K562 (cell line): ENCODE results near the gene ZNF157. TPM values are rescaled to one million over a fixed set of nuclear protein-coding genes. Genes with fewer than 3 reads are reported as not detected.
A peak's percentile ranks its signal among the peaks of the same experiment; 100 is the strongest.

Experiments used
- ATAC-seq: fragments of 200-7000 bp; cut with Tn5 transposase; 3 replicates; pipeline ENCODE4 v1.9.1; 2020; ENCODE audit warnings: moderate library complexity
- BruUV-seq: library from RNA; stranded (reverse); fragments of 400-500 nt; replicated peaks from 2 replicates; lab custom pipeline; 2021; lab: Mats Ljungman, UMichigan
- CTCF ChIA-PET: fragments of 300-600 bp; formaldehyde crosslinking; extraction: SDS; loops from one replicate; lab custom pipeline; 2021; ENCODE audit warnings: low intra/inter-chr PET ratio; lab: Yijun Ruan, JAX
- POLR2A ChIA-PET: fragments of 300-600, 350-650 bp; sonication (Branson Sonifier 250); formaldehyde crosslinking; extraction: SDS; loops from one replicate; lab custom pipeline; 2021; ENCODE audit warnings: antibody characterized with exemption, inconsistent platforms; lab: Yijun Ruan, JAX
- DNase-seq, 4 experiments: peaks; one replicate each; pipeline versions ENCODE4 v3.0.0 to v3.0.0-alpha.2; 2011 to 2018; ENCODE audit warnings: low spot score in 3 of 4, mixed read lengths in 3 of 4; ENCODE audit errors: extremely low read depth in 1 of 4
- FAIRE-seq: peaks from 2 replicates; lab custom pipeline; 2011; peaks lifted over from hg19 to GRCh38; lab: Jason Lieb, UNC
- H2AFZ ChIP-seq: 2 replicates; pipeline ENCODE4 v1.6.0; 2011; ENCODE audit warnings: low read depth, low read length, control low read depth, inconsistent platforms
- H3K27ac ChIP-seq: fragments of 200-600 bp; 3 replicates; pipeline ENCODE4 v1.8.0; 2011; ENCODE audit warnings: low read depth, mild to moderate bottlenecking, control low read depth, inconsistent platforms, low read length, moderate library complexity, mixed read lengths; ENCODE audit errors: extremely low read depth
- H3K27me3 ChIP-seq, 2 experiments: fragments of 300-600 bp in 1 of 2; 2 replicates in 1 of 2; 3 replicates in 1 of 2; pipeline versions ENCODE4 v1.6.0 to v1.8.0; 2011; ENCODE audit warnings: inconsistent platforms in 2 of 2, low read length in 2 of 2, mild to moderate bottlenecking in 1 of 2, mixed read lengths in 1 of 2, moderate library complexity in 1 of 2; ENCODE audit not compliant: control insufficient read depth in 2 of 2, insufficient read depth in 2 of 2
- H3K36me3 ChIP-seq: fragments of 300-600 bp; 3 replicates; pipeline ENCODE4 v1.8.0; 2011; ENCODE audit warnings: mild to moderate bottlenecking, low read length, inconsistent platforms; ENCODE audit not compliant: control insufficient read depth, insufficient read depth
- H3K4me1 ChIP-seq, 2 experiments: fragments of 200-600 bp in 1 of 2; replicated peaks in 1 of 2; 2 replicates in 1 of 2; 3 replicates in 1 of 2; pipeline versions ENCODE4 v1.5.1 to v1.8.0; 2011; ENCODE audit warnings: inconsistent platforms in 2 of 2, low read length in 2 of 2, mild to moderate bottlenecking in 1 of 2, mixed read lengths in 1 of 2, moderate library complexity in 1 of 2; ENCODE audit not compliant: control insufficient read depth in 2 of 2, insufficient read depth in 2 of 2
- H3K4me2 ChIP-seq: 2 replicates; pipeline ENCODE4 v1.6.1; 2011; ENCODE audit warnings: low read length, control low read depth, inconsistent platforms, mixed read lengths; ENCODE audit not compliant: insufficient read depth
- H3K4me3 ChIP-seq: fragments of 200-600 bp; sonication (generic), shearing (Covaris generic); 2 replicates; pipeline ENCODE4 v1.5.1; 2016; ENCODE audit warnings: control low read depth, inconsistent platforms
- H3K79me2 ChIP-seq: fragments of 200-600 bp; 3 replicates; pipeline ENCODE4 v1.8.0; 2011; ENCODE audit warnings: low read length, inconsistent platforms; ENCODE audit not compliant: control insufficient read depth, insufficient read depth
- H3K9ac ChIP-seq, 2 experiments: 2 replicates each; pipeline versions ENCODE4 v1.6.0 to v1.6.1; 2011; ENCODE audit warnings: low read depth in 2 of 2, low read length in 2 of 2, control low read depth in 1 of 2, inconsistent platforms in 1 of 2, mild to moderate bottlenecking in 1 of 2, mixed read lengths in 1 of 2; ENCODE audit not compliant: insufficient read depth in 1 of 2
- H3K9me1 ChIP-seq: one replicate; pipeline ENCODE4 v1.6.0; 2011; ENCODE audit warnings: inconsistent platforms, mild to moderate bottlenecking, low read length, moderate library complexity; ENCODE audit not compliant: control insufficient read depth, insufficient read depth
- H3K9me3 ChIP-seq: replicated peaks from 2 replicates; pipeline ENCODE4 v1.5.1; 2011; ENCODE audit warnings: low read depth, low read length, inconsistent platforms; ENCODE audit not compliant: control insufficient read depth, insufficient read depth
- H4K20me1 ChIP-seq: replicated peaks from 2 replicates; pipeline ENCODE4 v1.6.1; 2011; ENCODE audit warnings: low read length, inconsistent platforms, mixed read lengths; ENCODE audit not compliant: control insufficient read depth, insufficient read depth
- MXD1 ChIP-seq: fragments of 250-450 bp; sonication (Bioruptor Pico); IDR thresholded peaks from 2 replicates; pipeline ENCODE4 v1.8.0; 2021; ENCODE audit warnings: borderline replicate concordance, mild to moderate bottlenecking, moderate library complexity; ENCODE audit not compliant: poor library complexity, severe bottlenecking
- ZNF184 ChIP-seq: sonication (generic); formaldehyde crosslinking; IDR thresholded peaks from 2 replicates; pipeline ENCODE4 v1.5.0; 2020; ENCODE audit warnings: missing genetic modification reagents
- WGBS: fragments of 100-300 bp; shearing (Covaris generic); methylation state at CpG from one replicate; pipeline ENCODE4 v1.1.6; 2016; ENCODE audit warnings: low coverage, mixed read lengths; ENCODE audit not compliant: insufficient coverage; ENCODE audit errors: missing lambda C conversion rate; 5-methylcytosine and 5-hydroxymethylcytosine counted together
- in situ Hi-C: fragments of 300-500 bp; cut with MboI; formaldehyde crosslinking; loops from 4 replicates; pipeline ENCODE4 v1.15.0; 2018; ENCODE audit warnings: inconsistent platforms, mixed read lengths
- intact Hi-C: fragments of 100-400 bp; cut with micrococcal nuclease; formaldehyde crosslinking; loops from 2 replicates; pipeline ENCODE4 v1.14.2; 2022
- polyA plus RNA-seq, 8 experiments: library from polyadenylated mRNA; depleted of rRNA in 4 of 8; stranded (reverse) in 5 of 8; unstranded in 3 of 8; fragments of >200 nt; fragmentation: Nextera tagmentation in 2 of 8; fragmentation: Illumina TruSeq in 1 of 8; extraction: Ambion mirVana in 2 of 8; extraction: Trizol in 1 of 8; gene quantifications; 2 replicates each; pipeline versions ENCODE4 v1.2.1 to v1.2.3, GENCODE V29; 2011 to 2014; ENCODE audit warnings: inconsistent platforms in 1 of 8, missing spikeins in 1 of 8
- small RNA-seq: library from RNA; depleted of rRNA; stranded (forward); fragments of <200 nt; gene quantifications from one replicate; pipeline ENCODE3, GENCODE V24; 2014
- total RNA-seq, 7 experiments: library from RNA; depleted of rRNA in 6 of 7; stranded (reverse); fragments of >200 nt in 6 of 7; fragmentation: Illumina TruSeq in 2 of 7; extraction: Trizol in 2 of 7; gene quantifications; 2 replicates each; pipeline versions ENCODE4 v1.2.1 to v1.2.3, GENCODE V29; 2011 to 2021; ENCODE audit warnings: low replicate concordance in 1 of 7
- TF ChIP-seq, protein P1 (sequence below): sonication (generic); formaldehyde crosslinking; IDR thresholded peaks from 2 replicates; pipeline ENCODE4 v1.8.1; 2023; ENCODE audit warnings: mild to moderate bottlenecking, missing genetic modification reagents

The ZNF157 gene
- total and polyA plus RNA-seq, 9 of the 15 experiments (the other 6 are each of a cell fraction or from before 2014, with no cell fraction given): 0.03 TPM; not detected in 8

- no peak for TF ChIP-seq MXD1
- TF ChIP-seq, all 486 proteins: peak for 0
These were observed 88.2 kb downstream of the ZNF157 start (continued) for GRCh38 chrX:47458528-47458927.

DNA sequence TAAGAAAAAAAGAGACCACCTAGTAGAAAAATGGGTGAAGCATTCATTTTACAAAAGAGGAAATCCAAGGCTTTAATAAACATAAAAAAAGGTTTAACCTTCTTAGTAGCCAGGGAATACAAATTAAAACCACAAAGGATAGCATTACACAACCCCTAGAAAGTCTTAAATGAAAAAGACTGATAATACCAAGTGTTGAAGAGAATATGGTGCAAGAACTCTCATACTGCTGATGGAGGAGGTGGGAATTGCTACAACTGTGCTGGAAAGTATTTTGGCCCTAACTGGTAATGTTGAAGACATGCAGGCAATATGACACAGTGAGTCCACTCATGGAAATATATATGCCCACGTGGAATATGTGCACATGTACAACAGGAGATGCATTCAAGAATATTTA lies 90.2 kb downstream of the ZNF157 start:
- Histone ChIP-seq H3K4me1 (no peaks in the 10 kb centered on the region), H3K9me3 (no peaks in the 10 kb centered on the region), H2AFZ (no peak overlapping the region), H4K20me1 (no peaks in the 10 kb centered on the region), H3K79me2 (no peaks in the 10 kb centered on the region), H3K27ac (no peak overlapping the region), H3K9me1 (no peaks in the 10 kb centered on the region), H3K9ac (no peak overlapping the region), H3K27me3 (no peaks in the 10 kb centered on the region), H3K36me3 (peaks cover 5% of the 10 kb centered on the region; the same call in 1 of the 3 replicates), H3K4me2 (no peak overlapping the region), H3K4me3 (no peak overlapping the region)
- no peak for DNase-seq
- no peak for FAIRE-seq
- in situ Hi-C loops (no loop called here), intact Hi-C loops (no loop called here)
- 0 out of 2 replicates have a peak, but pooled peaks have one; percentile 13 for TF ChIP-seq ZNF184
- TF ChIP-seq, protein P1, sequence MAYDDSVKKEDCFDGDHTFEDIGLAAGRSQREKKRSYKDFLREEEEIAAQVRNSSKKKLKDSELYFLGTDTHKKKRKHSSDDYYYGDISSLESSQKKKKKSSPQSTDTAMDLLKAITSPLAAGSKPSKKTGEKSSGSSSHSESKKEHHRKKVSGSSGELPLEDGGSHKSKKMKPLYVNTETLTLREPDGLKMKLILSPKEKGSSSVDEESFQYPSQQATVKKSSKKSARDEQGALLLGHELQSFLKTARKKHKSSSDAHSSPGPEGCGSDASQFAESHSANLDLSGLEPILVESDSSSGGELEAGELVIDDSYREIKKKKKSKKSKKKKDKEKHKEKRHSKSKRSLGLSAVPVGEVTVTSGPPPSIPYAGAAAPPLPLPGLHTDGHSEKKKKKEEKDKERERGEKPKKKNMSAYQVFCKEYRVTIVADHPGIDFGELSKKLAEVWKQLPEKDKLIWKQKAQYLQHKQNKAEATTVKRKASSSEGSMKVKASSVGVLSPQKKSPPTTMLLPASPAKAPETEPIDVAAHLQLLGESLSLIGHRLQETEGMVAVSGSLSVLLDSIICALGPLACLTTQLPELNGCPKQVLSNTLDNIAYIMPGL (CRISPR knock-in tag): no peak
- BruUV-seq: no TSS peak
- ChIA-PET POLR2A (no interaction called here), CTCF (no interaction called here)
- ATAC-seq: no peak
- 82% methylated on average over 1 of the region's 1 CpG for WGBS

Small RNA genes lying within 50 kb of the gene (small RNA-seq; reads per million reads assigned to genes)
- gene SNORA11C: not detected

Other genes with a start within 250 kb of the ZNF157 start
Only the 7 nearest of the 9 such genes appear.
- gene RBM10, start 225.4 kb upstream of the ZNF157 start, total RNA-seq (2014; rRNA removed): 46.0 and 62.7 TPM in 2 replicates
- gene RBM10, start 225.4 kb upstream of the ZNF157 start, total RNA-seq (2014; rRNA removed; fragmentation: Illumina TruSeq; extraction: Trizol): 13.1 and 16.4 TPM in 2 replicates
- 33.1 and 35.2 TPM in 2 replicates for gene RBM10, start 225.4 kb upstream of the ZNF157 start, total RNA-seq (2015; rRNA removed; fragmentation: Illumina TruSeq; extraction: Trizol)
- 58.7 and 61.7 TPM in 2 replicates for gene RBM10, start 225.4 kb upstream of the ZNF157 start, total RNA-seq (2021)
- gene RBM10, start 225.4 kb upstream of the ZNF157 start, polyA plus RNA-seq (2011; rRNA removed): 14.8 and 21.9 TPM in 2 replicates
- gene RBM10, start 225.4 kb upstream of the ZNF157 start, polyA plus RNA-seq (2014; fragmentation: Illumina TruSeq; extraction: Trizol): 31.5 and 46.3 TPM in 2 replicates
- gene RBM10, start 225.4 kb upstream of the ZNF157 start, polyA plus RNA-seq (2014; fragmentation: Nextera tagmentation; extraction: Ambion mirVana): 1 to 10 TPM; 1.1 to 1.7 TPM
- 35.6 and 37.8 TPM in 2 replicates for gene RBM10, start 225.4 kb upstream of the ZNF157 start, polyA plus RNA-seq (2014; rRNA removed)
- 96.0 and 125 TPM in 2 replicates for gene UBA1, start 176.7 kb upstream of the ZNF157 start, total RNA-seq (2014; rRNA removed)
- gene UBA1, start 176.7 kb upstream of the ZNF157 start, total RNA-seq (2014; rRNA removed; fragmentation: Illumina TruSeq; extraction: Trizol): 28.0 and 32.5 TPM in 2 replicates
- 52.2 and 57.8 TPM in 2 replicates for gene UBA1, start 176.7 kb upstream of the ZNF157 start, total RNA-seq (2015; rRNA removed; fragmentation: Illumina TruSeq; extraction: Trizol)
- gene UBA1, start 176.7 kb upstream of the ZNF157 start, total RNA-seq (2021): 174 TPM in 2 replicates
- 93.6 and 129 TPM in 2 replicates for gene UBA1, start 176.7 kb upstream of the ZNF157 start, polyA plus RNA-seq (2011; rRNA removed)
- 130 and 136 TPM in 2 replicates for gene UBA1, start 176.7 kb upstream of the ZNF157 start, polyA plus RNA-seq (2014; fragmentation: Illumina TruSeq; extraction: Trizol)
- 10 to 100 TPM; 32.0 to 40.1 TPM for gene UBA1, start 176.7 kb upstream of the ZNF157 start, polyA plus RNA-seq (2014; fragmentation: Nextera tagmentation; extraction: Ambion mirVana)
- 103 and 109 TPM in 2 replicates for gene UBA1, start 176.7 kb upstream of the ZNF157 start, polyA plus RNA-seq (2014; rRNA removed)
- gene CDK16, start 151.9 kb upstream of the ZNF157 start, total RNA-seq (2014; rRNA removed): 50.7 and 68.5 TPM in 2 replicates
- 34.9 and 45.4 TPM in 2 replicates for gene CDK16, start 151.9 kb upstream of the ZNF157 start, total RNA-seq (2014; rRNA removed; fragmentation: Illumina TruSeq; extraction: Trizol)
- gene CDK16, start 151.9 kb upstream of the ZNF157 start, total RNA-seq (2015; rRNA removed; fragmentation: Illumina TruSeq; extraction: Trizol): 57.5 and 60.7 TPM in 2 replicates
- gene CDK16, start 151.9 kb upstream of the ZNF157 start, total RNA-seq (2021): 89.4 and 97.2 TPM in 2 replicates
- 78.1 and 104 TPM in 2 replicates for gene CDK16, start 151.9 kb upstream of the ZNF157 start, polyA plus RNA-seq (2011; rRNA removed)
- gene CDK16, start 151.9 kb upstream of the ZNF157 start, polyA plus RNA-seq (2014; fragmentation: Illumina TruSeq; extraction: Trizol): 86.0 and 104 TPM in 2 replicates
- gene CDK16, start 151.9 kb upstream of the ZNF157 start, polyA plus RNA-seq (2014; fragmentation: Nextera tagmentation; extraction: Ambion mirVana): 1 to 10 TPM; 3.9 to 5.4 TPM
- gene CDK16, start 151.9 kb upstream of the ZNF157 start, polyA plus RNA-seq (2014; rRNA removed): 79.7 and 90.9 TPM in 2 replicates
- 13.8 and 15.1 TPM in 2 replicates for gene USP11, start 137.6 kb upstream of the ZNF157 start, total RNA-seq (2014; rRNA removed)
- 8.4 and 9.0 TPM in 2 replicates for gene USP11, start 137.6 kb upstream of the ZNF157 start, total RNA-seq (2014; rRNA removed; fragmentation: Illumina TruSeq; extraction: Trizol)
- 11.7 and 11.9 TPM in 2 replicates for gene USP11, start 137.6 kb upstream of the ZNF157 start, total RNA-seq (2015; rRNA removed; fragmentation: Illumina TruSeq; extraction: Trizol)
- gene USP11, start 137.6 kb upstream of the ZNF157 start, total RNA-seq (2021): 27.4 and 29.0 TPM in 2 replicates
- gene USP11, start 137.6 kb upstream of the ZNF157 start, polyA plus RNA-seq (2011; rRNA removed): 9.2 and 20.7 TPM in 2 replicates
- gene USP11, start 137.6 kb upstream of the ZNF157 start, polyA plus RNA-seq (2014; fragmentation: Illumina TruSeq; extraction: Trizol): 18.4 and 21.3 TPM in 2 replicates
- gene USP11, start 137.6 kb upstream of the ZNF157 start, polyA plus RNA-seq (2014; fragmentation: Nextera tagmentation; extraction: Ambion mirVana): 1 to 10 TPM; 2.5 to 5.0 TPM
- gene USP11, start 137.6 kb upstream of the ZNF157 start, polyA plus RNA-seq (2014; rRNA removed): 10.1 and 12.1 TPM in 2 replicates
- 5.9 and 6.1 TPM in 2 replicates for gene ZNF41, start 112.6 kb downstream of the ZNF157 start, total RNA-seq (2014; rRNA removed)
- gene ZNF41, start 112.6 kb downstream of the ZNF157 start, total RNA-seq (2014; rRNA removed; fragmentation: Illumina TruSeq; extraction: Trizol): 7.3 and 8.6 TPM in 2 replicates
- 7.6 and 7.8 TPM in 2 replicates for gene ZNF41, start 112.6 kb downstream of the ZNF157 start, total RNA-seq (2015; rRNA removed; fragmentation: Illumina TruSeq; extraction: Trizol)
- 6.8 and 6.9 TPM in 2 replicates for gene ZNF41, start 112.6 kb downstream of the ZNF157 start, total RNA-seq (2021)
- gene ZNF41, start 112.6 kb downstream of the ZNF157 start, polyA plus RNA-seq (2011; rRNA removed): 5.0 and 6.6 TPM in 2 replicates
- 6.7 and 7.7 TPM in 2 replicates for gene ZNF41, start 112.6 kb downstream of the ZNF157 start, polyA plus RNA-seq (2014; fragmentation: Illumina TruSeq; extraction: Trizol)
- 1 to 10 TPM in 1 of 2 experiments, under 1 TPM in 1; 0.53 to 2.5 TPM for gene ZNF41, start 112.6 kb downstream of the ZNF157 start, polyA plus RNA-seq (2014; fragmentation: Nextera tagmentation; extraction: Ambion mirVana)
- 5.2 and 5.3 TPM in 2 replicates for gene ZNF41, start 112.6 kb downstream of the ZNF157 start, polyA plus RNA-seq (2014; rRNA removed)
- gene ARAF, start 190.6 kb downstream of the ZNF157 start, total RNA-seq (2014; rRNA removed): 22.2 and 24.5 TPM in 2 replicates
- 21.4 and 22.1 TPM in 2 replicates for gene ARAF, start 190.6 kb downstream of the ZNF157 start, total RNA-seq (2014; rRNA removed; fragmentation: Illumina TruSeq; extraction: Trizol)
- 26.1 and 29.4 TPM in 2 replicates for gene ARAF, start 190.6 kb downstream of the ZNF157 start, total RNA-seq (2015; rRNA removed; fragmentation: Illumina TruSeq; extraction: Trizol)
- gene ARAF, start 190.6 kb downstream of the ZNF157 start, total RNA-seq (2021): 67.7 and 70.0 TPM in 2 replicates
- 43.0 and 57.6 TPM in 2 replicates for gene ARAF, start 190.6 kb downstream of the ZNF157 start, polyA plus RNA-seq (2011; rRNA removed)
- 48.1 and 60.1 TPM in 2 replicates for gene ARAF, start 190.6 kb downstream of the ZNF157 start, polyA plus RNA-seq (2014; fragmentation: Illumina TruSeq; extraction: Trizol)
- 1 to 10 TPM; 5.5 to 8.8 TPM for gene ARAF, start 190.6 kb downstream of the ZNF157 start, polyA plus RNA-seq (2014; fragmentation: Nextera tagmentation; extraction: Ambion mirVana)
- gene ARAF, start 190.6 kb downstream of the ZNF157 start, polyA plus RNA-seq (2014; rRNA removed): 38.6 and 42.0 TPM in 2 replicates
- gene TIMP1, start 211.9 kb downstream of the ZNF157 start, total RNA-seq (2014; rRNA removed): 203 and 272 TPM in 2 replicates
- 107 and 115 TPM in 2 replicates for gene TIMP1, start 211.9 kb downstream of the ZNF157 start, total RNA-seq (2014; rRNA removed; fragmentation: Illumina TruSeq; extraction: Trizol)
- gene TIMP1, start 211.9 kb downstream of the ZNF157 start, total RNA-seq (2015; rRNA removed; fragmentation: Illumina TruSeq; extraction: Trizol): 187 and 190 TPM in 2 replicates
- gene TIMP1, start 211.9 kb downstream of the ZNF157 start, total RNA-seq (2021): 264 and 292 TPM in 2 replicates
- gene TIMP1, start 211.9 kb downstream of the ZNF157 start, polyA plus RNA-seq (2011; rRNA removed): 436 and 513 TPM in 2 replicates
- 273 and 317 TPM in 2 replicates for gene TIMP1, start 211.9 kb downstream of the ZNF157 start, polyA plus RNA-seq (2014; fragmentation: Illumina TruSeq; extraction: Trizol)
- gene TIMP1, start 211.9 kb downstream of the ZNF157 start, polyA plus RNA-seq (2014; fragmentation: Nextera tagmentation; extraction: Ambion mirVana): 100 to 1,000 TPM; 530 to 699 TPM
- gene TIMP1, start 211.9 kb downstream of the ZNF157 start, polyA plus RNA-seq (2014; rRNA removed): 167 and 174 TPM in 2 replicates